HCEC 1CT (cell line): Measurements from ENCODE around the gene ZNRF3.
"Not testable (repeated sequence)": the region's sequence is repeated elsewhere in the genome, so short reads cannot be mapped to it uniquely, and the experiment has no call there.

Source experiments
- DNase-seq: peaks from one replicate; pipeline ENCODE4 v3.0.0-alpha.2; 2017

ZNRF3 gene

DNA sequence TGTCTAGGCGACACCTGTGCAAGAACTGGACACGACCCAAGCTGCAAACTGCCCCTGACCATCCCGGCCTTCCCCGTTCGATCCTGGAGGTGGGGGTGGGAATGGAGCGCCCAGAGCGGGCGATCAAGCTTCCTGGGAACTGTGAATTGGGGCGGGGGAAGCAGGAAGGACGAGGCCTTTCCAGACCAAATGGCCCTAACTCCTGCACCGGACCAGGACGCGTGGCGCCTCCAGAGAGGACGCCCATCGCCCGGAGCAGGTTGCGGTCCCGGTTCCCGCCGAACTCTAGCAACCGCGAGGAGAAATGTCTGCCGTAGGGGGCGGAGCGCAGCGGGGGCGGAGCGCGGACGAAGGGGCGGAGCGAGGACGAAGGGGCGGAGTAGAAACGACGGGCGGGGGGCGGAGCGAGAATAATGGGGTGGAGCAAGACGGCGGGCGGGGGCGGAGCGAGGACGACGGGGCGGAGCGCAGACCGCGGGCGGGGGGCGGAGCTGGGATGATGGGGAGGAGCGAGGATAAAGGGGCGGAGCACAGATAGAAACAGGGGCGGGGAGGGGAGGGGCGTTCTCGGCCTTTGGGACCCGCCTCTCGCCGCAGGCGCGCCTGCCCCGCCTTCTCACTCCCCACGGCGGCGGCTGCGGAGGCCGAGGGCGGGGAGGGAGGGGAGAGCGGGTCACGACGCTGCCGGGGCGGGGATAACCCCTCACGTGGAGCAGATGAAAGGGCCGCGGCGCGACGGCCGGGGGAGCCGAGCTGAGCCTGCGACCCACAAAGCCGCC is at the start of gene ZNRF3:
ZNRF3 (plus strand) TSS at position 695 of the 779 bp plus-strand sequence. CDS start 195 bp downstream, outside the sequence.
- peak; percentile 93 for DNase-seq

DNA sequence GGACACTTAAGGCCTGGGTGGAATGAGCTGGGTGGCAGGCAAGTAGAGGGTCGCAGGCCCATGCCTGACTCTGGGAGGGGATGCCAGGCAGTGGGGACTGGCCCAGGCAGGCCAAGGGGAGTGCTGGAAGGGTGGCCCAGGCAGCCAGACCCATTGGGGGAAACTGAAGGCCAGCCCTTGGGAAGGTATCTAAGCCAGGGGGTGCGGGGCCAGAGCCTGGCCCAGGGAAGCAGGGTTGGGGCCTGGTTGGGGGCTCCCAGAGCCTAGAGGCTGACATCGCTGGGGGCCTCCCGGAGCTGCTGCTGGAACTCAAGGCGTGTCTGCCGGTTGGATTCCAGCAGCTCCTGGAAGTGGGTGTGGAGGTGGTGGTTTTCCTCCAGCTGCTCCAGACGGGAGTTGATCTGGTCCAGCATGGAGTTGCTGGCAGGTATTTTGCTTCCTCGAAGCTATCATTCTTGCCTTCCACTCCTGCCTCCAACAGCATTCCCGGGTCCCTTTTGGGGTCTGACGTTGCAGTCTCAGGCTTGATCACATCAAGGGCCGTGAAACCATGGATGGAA is 47.7 kb upstream of the ZNRF3 start:
- DNase-seq = no peak

DNA sequence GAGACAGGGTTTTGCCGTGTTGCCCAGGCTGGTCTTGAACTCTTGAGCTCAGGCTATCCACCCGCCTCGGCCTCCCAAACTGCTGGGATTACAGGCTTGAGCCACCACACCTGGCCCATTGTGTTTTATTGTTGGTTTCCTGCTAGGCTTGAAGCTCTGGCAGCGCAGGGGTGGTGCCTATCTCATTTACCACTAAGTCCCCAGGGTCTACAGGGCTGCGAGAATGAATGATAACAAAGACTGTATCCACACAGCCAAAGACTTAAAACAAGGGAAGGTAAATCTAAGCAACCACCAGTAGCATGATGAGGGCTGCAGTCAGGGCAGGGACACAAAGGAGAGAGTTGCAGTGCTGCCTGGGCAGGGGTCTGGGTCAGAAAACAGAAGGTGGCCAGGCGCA is 45.7 kb upstream of the ZNRF3 start:
- DNase-seq = no peak

DNA sequence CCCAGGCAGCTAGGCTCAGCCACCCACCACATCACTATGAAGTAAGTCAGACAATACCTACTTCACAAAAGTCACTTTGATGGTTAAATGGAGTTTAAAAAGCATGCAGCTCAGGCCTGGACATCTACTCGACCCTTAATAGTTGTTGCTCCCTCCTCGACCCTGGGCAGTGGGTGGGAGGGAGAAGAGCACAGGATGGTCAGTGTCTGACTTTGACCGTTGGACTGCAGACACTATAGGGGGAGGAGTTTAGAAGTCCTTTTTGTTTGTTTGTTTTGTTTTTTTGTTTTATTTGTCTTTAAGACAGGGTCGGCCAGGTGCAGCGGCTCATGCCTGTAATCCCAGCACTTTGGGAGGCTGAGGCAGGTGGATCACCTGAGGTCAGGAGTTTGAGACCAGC is 44.4 kb upstream of the ZNRF3 start:
- DNase-seq = no peak

DNA sequence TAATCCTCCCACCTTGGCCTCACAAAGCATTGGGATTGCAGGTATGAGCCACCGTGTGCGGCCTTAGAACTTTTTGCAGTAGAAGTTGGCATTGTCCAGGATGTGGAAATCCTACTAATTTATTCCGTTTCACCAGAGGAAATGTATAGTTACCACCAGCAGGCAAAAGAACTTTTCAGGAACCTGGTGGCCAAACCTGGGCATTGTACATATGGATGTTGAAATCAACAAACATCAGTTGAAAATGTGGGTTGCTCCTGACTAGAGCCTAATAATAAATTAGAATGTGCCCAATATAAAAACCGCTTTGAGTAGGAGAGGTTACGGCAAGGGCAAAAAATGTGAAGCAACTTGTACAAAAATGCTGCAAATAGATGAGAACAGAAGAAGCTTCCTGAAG is 42.3 kb upstream of the ZNRF3 start:
- no peak for DNase-seq

DNA sequence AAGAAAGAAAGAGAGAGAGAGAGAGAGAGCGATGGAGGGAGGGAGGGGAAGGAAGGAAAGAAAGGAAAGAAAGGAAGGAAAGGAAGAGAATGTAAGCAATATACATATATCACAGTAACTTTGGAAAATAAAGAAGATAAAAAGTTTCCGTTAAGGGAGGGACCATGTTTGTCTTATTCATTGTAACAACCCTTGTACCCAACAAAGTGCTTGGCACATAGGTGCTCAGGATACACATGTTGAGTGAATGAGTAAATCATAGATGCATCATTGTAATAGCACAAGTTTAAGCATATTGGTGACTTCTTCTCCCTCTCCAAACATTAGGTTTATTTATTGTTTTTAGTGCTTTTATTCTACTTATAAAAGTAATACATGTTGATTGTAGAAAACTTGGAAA is 39.7 kb upstream of the ZNRF3 start:
- no peak for DNase-seq

DNA sequence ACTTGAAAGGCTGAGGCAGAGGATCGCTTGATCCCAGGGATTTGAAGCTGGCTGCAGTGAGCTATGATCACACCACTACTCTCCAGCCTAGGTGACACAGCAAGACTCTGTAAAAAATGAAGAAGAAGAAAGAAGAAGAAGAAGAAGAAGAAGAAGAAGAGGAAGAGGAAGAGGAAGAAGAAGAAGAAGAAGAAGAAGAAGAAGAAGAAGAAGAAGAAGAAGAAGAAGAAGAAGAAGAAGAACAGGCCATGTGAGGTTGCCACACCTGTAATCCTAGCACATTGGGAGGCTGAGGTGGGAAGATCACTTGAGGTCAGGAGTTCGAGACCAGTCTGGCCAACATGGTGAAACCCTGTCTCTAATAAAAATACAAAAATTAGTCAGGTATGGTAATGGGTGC is 39.1 kb upstream of the ZNRF3 start:
- not testable (repeated sequence) for DNase-seq

DNA sequence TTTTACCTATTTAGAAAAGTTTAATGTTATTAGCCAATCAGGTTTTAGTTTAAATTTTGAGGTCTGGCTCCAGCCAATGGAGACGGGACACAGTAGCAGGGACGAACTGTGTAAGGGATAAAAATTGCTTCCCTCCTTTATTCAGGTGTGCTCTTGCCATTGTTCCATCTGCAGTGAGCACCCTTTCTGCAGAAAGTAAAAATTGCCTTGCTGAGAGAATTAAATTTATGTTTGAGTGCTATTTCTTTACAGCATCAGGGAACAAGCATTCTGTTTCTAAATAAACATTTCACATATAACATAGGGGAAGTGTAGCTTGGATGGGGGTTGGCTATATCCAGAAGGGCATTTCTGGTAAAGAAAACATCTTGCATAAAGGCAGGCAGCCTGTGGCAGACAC is 36.4 kb upstream of the ZNRF3 start:
- DNase-seq = no peak

DNA sequence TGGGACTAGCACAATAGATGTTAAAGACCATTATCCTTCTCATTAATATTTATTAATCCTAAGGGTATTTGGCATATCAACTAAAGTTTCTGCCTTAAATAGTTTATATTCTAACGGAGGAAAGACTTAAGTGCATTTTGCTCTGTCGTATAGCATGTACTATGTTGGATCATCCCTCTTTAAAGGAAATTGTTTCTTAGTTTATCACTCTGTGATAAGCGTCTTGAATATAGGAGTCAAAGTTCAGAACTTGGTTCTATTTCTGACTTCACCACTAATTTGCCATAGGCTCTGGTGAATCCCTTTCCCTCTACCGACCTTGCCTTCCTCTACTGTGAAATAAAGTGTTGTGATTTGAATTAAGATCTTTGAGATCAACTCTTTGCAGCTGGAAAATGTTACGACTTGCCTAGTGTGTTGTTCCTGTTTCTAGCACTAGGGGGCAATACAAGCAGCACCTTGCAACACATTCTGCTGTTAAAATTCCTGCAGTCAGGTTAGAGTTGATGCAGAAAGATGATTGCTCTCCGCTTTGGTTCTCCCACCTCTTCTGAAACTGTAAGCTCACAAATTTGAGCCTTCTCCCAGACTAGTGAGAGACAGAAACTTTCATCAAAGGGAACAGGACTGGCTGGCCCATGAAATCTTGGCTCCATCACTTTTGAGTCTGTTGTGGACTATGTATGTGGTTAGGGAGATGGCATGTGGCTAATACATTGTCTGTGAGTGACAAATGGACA is 27.8 kb upstream of the ZNRF3 start:
- DNase-seq = peak; percentile 36

DNA sequence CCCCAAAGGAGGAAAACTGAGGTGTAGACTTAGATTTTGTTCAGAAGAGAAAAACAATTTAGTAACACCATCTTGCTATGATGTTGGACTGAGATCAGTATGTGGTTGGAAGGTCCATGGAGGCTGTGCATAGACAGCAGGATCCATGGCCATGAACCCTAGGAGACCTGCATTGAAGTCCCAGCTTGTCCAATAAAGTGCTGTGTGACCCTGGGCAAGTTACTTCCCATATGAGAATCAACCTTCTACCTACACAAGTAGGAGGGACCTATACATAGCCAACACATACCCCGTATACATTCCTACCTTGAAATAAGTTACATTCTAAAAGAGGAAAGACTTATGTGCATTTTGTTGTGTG is 27.3 kb upstream of the ZNRF3 start:
- DNase-seq = no peak

DNA sequence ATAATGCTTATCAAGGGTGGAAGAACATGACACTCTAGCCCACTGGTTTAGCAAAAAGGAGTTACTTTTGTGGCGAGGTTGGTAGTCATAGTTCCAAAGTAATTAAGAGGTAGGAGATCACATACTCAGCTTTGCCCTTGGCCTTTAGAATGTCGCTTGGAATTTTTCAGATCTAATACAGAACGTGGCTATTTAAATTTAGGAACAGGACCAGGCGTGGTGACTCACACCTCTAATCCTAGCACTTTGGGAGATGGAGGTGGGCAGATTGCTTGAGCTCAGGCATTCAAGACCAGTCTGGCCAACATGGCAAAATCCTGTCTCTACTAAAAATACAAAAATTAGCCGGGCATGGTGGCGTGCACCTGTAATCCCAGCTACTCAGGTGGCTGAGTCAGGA is 26.1 kb upstream of the ZNRF3 start:
- DNase-seq = no peak

DNA sequence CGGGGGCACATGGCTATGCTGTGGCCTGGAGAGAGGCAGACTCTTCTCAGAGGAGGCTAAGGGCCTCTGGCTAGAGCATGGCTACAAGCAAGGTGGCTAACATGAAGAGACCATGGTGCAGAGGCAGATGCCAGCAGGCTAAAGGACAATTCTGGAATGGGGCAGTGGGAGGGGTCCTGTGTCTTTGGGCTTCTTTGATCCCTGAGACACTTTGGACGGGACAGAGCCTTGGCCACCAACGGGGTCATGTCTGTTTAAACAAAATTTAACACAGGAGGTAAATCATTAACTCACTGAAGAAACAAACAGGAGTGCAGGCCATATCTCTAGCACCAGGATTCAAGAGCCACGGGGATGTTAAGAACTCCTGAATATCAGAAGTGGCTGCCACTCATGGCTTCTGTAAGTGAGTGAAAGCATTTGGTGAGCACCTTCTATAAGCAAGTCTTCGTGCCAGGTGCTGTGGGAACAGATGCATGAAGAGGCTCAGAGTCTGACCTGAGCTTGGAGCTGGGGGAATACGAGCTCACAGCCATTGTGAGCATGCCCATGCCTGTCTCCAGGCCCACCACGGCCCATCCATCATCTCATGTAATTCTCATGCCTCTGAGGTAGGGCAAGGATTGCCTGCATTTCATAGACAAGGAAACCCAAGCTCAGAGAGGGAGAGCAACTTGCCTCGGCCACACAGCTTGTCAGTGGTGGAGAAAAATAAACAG is 18.3 kb upstream of the ZNRF3 start:
- DNase-seq = no peak

DNA sequence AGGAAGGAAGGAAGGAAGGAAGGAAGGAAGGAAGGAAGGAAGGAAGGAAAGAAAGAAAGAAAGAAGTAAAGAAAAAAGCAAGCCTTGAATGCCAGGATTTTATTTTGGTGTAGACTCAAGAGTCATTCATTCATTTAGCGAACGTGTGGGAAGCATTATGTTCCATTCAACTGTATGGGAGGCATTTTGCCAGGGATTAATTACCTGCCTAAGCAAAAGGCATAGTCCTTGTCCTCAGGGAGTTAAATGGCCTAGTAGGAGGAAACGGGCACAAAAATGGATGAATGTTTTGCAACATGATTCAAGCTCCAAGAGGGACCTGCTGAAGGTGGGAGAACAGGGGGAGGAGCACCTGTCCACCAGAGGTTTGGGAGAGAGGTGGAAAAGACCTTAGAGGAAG is 16.2 kb upstream of the ZNRF3 start:
- no peak for DNase-seq

DNA sequence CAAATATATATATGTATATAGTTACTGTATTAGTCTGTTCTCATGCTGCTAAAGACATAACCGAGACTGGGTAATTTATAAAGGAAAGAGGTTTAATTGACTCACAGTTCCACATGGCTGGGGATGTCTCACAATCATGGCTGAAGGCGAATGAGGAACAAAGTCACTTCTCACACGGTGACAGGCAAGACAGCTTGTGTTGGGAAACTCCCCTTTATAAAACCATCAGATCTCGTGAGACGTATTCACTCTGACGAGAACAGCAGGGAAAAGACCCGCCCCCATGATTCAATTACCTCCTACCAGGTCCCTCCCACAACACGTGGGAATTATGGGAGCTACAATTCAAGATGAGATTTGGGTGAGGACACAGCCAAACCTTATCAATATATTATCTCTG is 15.0 kb upstream of the ZNRF3 start:
- not testable (repeated sequence) for DNase-seq

DNA sequence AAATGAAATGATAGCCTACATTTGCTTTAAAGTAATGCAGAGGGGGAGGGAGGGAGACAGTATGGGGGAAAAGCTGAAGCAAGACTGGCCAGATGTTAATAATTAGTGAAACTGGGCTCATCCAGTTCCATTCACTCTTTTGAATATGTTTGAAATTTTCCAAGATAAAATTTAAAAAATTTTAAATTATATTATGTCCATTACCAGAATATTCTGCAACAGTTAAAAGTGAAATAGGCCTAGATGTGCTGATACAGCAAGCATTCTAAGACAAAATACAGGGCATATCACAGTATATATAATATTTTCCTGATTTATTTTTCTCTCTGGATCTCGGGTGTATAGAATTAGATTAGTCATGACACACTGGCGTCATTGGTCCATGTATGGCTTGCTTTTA is 13.6 kb upstream of the ZNRF3 start:
- DNase-seq = no peak

DNA sequence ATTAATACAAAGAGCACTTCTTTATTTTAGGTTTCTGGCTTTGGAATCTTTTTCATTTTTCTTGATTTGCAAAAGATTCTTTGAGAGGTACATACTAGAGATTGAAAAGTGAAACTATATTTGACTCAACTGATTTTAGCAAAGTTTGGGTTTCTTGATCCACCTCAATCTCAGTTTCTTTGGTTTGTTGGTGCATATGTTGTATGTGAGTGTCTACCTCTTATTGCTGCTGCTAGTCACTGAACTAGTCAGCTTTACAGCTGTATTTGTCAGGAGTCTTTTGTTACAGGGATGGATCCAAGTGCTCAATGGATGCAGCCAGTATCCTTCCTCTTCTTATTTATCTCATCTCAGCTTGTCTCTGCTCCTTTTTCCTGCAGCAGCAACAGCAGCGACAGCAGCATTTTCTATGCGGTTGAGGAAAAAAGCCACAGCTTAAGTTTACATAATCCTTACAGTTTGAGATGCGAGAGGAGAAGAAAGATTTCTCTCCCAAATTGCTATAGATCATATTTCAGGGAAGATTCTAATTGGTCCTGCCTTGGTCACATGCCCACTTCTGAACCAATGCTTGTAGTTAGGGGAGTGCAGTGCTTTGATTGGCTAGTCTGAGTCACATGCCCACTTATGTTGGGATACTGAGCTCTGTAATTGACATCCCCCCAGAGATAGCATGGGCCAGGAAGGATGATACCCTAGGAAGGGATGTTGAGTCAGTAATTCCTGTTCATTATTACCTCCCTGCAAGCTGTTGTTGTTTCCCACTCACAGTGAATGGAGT is 10.0 kb upstream of the ZNRF3 start:
- no peak for DNase-seq

DNA sequence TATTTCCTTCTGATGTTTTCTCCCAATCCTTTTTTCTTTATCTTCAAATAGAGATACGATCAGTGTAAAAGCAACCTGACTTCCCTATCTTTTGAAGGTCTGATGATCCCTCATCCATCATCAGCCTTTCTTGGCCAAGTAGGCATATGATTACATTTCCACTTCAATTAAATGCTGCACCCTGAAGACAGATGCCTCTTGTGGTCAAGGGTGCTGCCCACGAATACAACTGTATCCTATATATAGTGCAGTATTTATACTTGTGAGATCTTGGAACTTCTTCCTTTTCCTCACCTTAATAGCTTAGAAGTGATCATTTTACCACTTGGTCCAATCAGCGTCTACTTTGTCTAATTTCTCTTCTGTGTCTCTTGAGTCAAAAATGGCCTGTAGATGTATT is 9.3 kb upstream of the ZNRF3 start:
- DNase-seq = no peak

DNA sequence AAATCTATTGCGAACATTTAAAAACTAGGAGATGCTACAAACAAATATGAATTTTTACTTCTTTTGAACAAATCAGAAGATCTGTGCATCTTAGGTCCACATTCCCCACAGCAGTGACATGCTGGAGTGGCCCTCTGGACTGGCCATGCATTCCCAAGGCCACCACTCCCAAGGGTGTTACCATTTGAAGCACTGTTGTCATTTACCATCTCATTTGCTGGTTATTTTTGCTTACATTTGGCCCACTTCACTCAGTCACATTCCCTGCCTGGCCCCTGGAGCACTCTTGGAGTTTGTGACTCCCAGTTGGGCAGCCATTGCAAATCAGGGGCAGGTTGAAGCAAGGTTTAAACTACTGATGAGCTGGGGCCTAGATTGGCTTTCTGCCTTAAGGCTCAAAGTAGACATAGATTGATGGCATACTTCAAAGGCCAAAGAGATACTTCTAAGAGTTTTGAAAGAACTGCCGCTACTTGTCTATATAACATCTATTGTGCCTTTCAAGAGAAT is 8.5 kb upstream of the ZNRF3 start:
- DNase-seq = no peak

DNA sequence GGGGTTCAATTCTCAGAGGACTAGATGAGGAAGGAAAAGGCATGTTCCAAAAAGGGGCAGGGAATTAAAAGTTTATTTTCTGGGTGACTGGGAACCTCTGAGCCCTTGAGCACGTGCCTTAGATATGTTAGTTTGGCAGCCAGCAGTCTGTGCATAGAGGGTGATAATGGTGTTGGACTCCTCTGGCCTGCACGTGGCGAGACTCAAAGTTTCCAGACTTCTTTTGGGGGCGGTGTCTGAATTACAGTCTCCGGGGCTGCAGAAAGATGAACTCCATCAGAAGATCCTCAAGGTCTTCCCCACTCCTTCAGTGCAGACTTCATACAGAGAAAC is 861 bp upstream of the ZNRF3 start:
- DNase-seq = peak; percentile 9

DNA sequence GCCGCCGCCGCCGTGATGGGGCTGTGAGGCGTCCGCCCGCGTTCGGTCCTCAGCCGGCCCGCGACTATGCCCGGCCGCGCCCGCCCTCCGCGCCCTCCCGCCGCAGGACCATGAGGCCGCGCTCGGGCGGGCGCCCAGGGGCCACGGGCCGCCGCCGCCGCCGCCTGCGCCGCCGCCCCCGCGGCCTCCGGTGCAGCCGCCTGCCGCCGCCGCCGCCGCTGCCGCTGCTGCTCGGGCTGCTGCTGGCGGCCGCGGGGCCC is 215 bp downstream of the ZNRF3 start:
- no peak for DNase-seq

DNA sequence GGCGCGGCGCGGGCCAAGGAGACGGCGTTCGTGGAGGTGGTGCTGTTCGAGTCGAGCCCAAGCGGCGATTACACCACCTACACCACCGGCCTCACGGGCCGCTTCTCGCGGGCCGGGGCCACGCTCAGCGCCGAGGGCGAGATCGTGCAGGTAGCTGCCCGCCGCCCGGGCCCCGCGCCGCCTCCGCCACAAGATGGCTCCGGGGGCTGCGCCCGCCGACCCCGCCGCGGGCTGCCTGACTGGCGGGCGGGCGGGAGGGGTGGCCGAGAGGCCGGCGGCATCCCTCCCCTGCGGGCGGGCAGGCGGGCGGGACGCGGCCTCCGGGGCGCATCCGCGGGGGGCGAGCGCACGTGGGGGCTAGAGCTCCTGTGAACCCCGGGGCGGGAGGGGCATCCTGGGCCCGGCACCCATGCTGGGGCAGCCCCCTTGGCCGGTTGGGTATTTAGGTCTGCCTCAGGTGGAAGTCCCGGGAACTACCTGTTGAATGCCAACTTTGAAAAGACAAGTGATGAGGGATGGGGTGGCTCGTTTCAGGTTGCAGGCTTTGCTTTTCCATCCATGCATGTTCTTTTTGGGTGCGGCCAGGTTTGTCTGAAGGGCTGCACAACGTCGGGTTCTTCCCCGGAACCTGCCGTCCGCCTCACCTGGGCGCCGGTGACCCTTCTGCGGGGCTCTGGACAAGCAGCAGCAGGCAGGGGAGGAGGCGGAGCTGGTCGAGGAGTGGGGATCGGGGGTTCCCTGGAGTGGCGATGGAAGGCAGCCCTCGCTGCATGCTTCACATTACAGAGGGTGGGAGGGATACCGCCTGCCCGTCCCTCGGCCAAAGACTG is 760 bp downstream of the ZNRF3 start:
- peak; percentile 42 for DNase-seq

DNA sequence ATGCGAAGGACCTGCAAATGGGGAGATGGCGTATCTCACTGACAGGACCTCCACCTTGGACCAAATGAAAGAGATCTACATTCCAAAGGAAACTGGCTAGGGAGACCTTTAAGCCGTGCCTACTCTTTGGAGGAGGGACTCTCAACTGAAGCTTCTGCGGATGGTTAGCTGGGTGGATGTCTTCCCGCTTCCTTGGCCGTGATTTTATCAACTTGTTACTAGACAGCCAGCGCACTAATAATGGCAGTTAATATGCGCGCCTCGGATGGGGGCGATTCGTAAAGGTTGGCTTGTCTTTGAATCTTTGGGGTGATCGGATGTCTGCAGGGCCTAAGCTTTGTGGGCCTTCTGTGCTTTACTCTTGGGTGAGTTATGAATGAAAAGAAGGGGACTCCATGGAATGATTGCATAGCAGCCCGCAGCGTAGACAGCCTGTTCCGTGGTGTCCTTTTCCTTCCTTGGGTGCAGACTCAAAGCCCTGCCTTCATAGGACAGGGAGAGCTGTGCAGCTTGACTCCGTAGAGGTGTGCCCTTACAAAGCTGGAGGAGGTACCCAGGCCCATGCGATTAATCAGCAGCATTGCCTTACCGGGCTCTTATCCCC is 1.5 kb downstream of the ZNRF3 start:
- no peak for DNase-seq
